ENCODE results near the gene RUFY1. TPM values are rescaled to one million over a fixed set of nuclear protein-coding genes. Genes with fewer than 3 reads are reported as not detected.

Gene RUFY1
- total and polyA plus RNA-seq, 2 of the 13 experiments (the other 11 are each of a cell fraction or from before 2014, with no cell fraction given): 19.9 to 31.9 TPM

- TF ChIP-seq ZNF142 (CRISPR knock-in tag; IDR thresholded peaks at IDR 0.05) (peak; percentile 40; the same call in 1 of the 2 replicates), POGZ (CRISPR knock-in tag; IDR thresholded peaks at IDR 0.05) (peak; percentile 26), SIX4 (CRISPR knock-in tag; IDR thresholded peaks at IDR 0.05) (no peak), ZNF770 (CRISPR knock-in tag; IDR thresholded peaks at IDR 0.05) (0 out of 2 replicates have a peak, but pooled peaks have one; percentile 9), TEAD3 (CRISPR knock-in tag; optimal IDR thresholded peaks at IDR 0.05; ENCODE audit: borderline replicate concordance) (peak; percentile 27), ZNF264 (CRISPR knock-in tag; IDR thresholded peaks at IDR 0.05) (0 out of 2 replicates have a peak, but pooled peaks have one; percentile 33), ELF1 (CRISPR knock-in tag; IDR thresholded peaks at IDR 0.05) (peak; percentile 53; the same call in 1 of the 2 replicates), ZNF652 (CRISPR knock-in tag; IDR thresholded peaks at IDR 0.05; ENCODE audit: borderline replicate concordance, low read depth) (no peak), HNF4G (IDR thresholded peaks at IDR 0.05; ENCODE audit: borderline replicate concordance, low read depth, low read length) (no peak), HNF4G (CRISPR knock-in tag; IDR thresholded peaks at IDR 0.05; ENCODE audit: borderline replicate concordance, low read depth) (no peak), ZNF792 (CRISPR knock-in tag; IDR thresholded peaks at IDR 0.05) (0 out of 2 replicates have a peak, but pooled peaks have one; percentile 37), ZFP41 (CRISPR knock-in tag; IDR thresholded peaks at IDR 0.05; ENCODE audit: borderline replicate concordance) (no peak), ZNF768 (CRISPR knock-in tag; IDR thresholded peaks at IDR 0.05) (peak; percentile 19; the same call in 1 of the 2 replicates), MXD1 (CRISPR knock-in tag; IDR thresholded peaks at IDR 0.05) (no peak), KLF9 (CRISPR knock-in tag; IDR thresholded peaks at IDR 0.05; ENCODE audit: low read depth) (no peak), ZSCAN12 (CRISPR knock-in tag; IDR thresholded peaks at IDR 0.05) (no peak), KAT8 (CRISPR knock-in tag; IDR thresholded peaks at IDR 0.05) (peak; percentile 74), PPARG (CRISPR knock-in tag; conservative IDR thresholded peaks at IDR 0.05) (no peak), ZBTB8A (CRISPR knock-in tag; IDR thresholded peaks at IDR 0.05; ENCODE audit: borderline replicate concordance, low read depth) (no peak), POLR2AphosphoS5 (IDR thresholded peaks at IDR 0.05; ENCODE audit: low read depth, low read length) (peak; percentile 77), NPAS2 (CRISPR knock-in tag; IDR thresholded peaks at IDR 0.05; ENCODE audit: borderline replicate concordance) (no peak), NFKB2 (CRISPR knock-in tag; IDR thresholded peaks at IDR 0.05; ENCODE audit: borderline replicate concordance) (peak; percentile 29; the same call in 1 of the 2 replicates), YEATS4 (CRISPR knock-in tag; IDR thresholded peaks at IDR 0.05; ENCODE audit: borderline replicate concordance) (peak; percentile 64; the same call in 1 of the 2 replicates)
These were observed 9.2 kb downstream of the RUFY1 start (continued) for GRCh38 chr5:179559284-179560252.
